Naive thymus-derived CD4-positive, alpha-beta T cell (primary cell): ENCODE data around the gene WDHD1. TPM values are rescaled to one million over a fixed set of nuclear protein-coding genes. Genes with fewer than 3 reads are reported as not detected.
A peak's percentile ranks its signal among the peaks of the same experiment; 100 is the strongest.

Experiments used
- ATAC-seq: fragments of 150-1000 bp; cut with Tn5 transposase; 2 replicates; pipeline ENCODE4 v1.10.0; 2021; ENCODE audit warnings: mild to moderate bottlenecking, moderate library complexity
- CTCF ChIA-PET: fragments of 350-600 bp; sonication (Branson Sonifier 250); formaldehyde crosslinking; loops from one replicate; lab custom pipeline; 2021; ENCODE audit warnings: antibody characterized with exemption; lab: Charles Lee
- POLR2A ChIA-PET: fragments of 350-600 bp; sonication (Branson Sonifier 250); formaldehyde crosslinking; loops from one replicate; lab custom pipeline; 2021; ENCODE audit warnings: antibody characterized with exemption, inconsistent platforms; lab: Charles Lee
- DNase-seq, 9 donors: peaks; one replicate each; pipeline versions ENCODE4 v3.0.0 to v3.0.0-alpha.2; 2020 to 2022; ENCODE audit warnings: mixed read lengths in 1 of 9
- H3K27ac ChIP-seq: one replicate; pipeline ENCODE4 v1.7.0; 2013; ENCODE audit warnings: mild to moderate bottlenecking, low read depth, low read length, moderate library complexity
- H3K27me3 ChIP-seq, 2 donors: one replicate each; pipeline ENCODE4 v1.7.0; 2013; ENCODE audit warnings: low read length in 2 of 2, mild to moderate bottlenecking in 2 of 2, moderate library complexity in 2 of 2; ENCODE audit not compliant: control insufficient read depth in 2 of 2, insufficient read depth in 2 of 2
- H3K36me3 ChIP-seq, 3 experiments: 1 replicate in 2 of 3; 2 replicates in 1 of 3; pipeline ENCODE4 v1.7.0; 2013; ENCODE audit warnings: low read length in 3 of 3, mild to moderate bottlenecking in 3 of 3, moderate library complexity in 1 of 3; ENCODE audit not compliant: insufficient read depth in 3 of 3, control insufficient read depth in 2 of 3
- H3K4me1 ChIP-seq, 2 donors: one replicate each; pipeline ENCODE4 v1.7.0; 2013; ENCODE audit warnings: low read length in 2 of 2, mild to moderate bottlenecking in 2 of 2, moderate library complexity in 1 of 2; ENCODE audit not compliant: control insufficient read depth in 2 of 2, insufficient read depth in 2 of 2
- H3K4me3 ChIP-seq: 2 replicates; pipeline ENCODE4 v1.7.0; 2013; ENCODE audit warnings: mild to moderate bottlenecking, low read length
- H3K9me3 ChIP-seq, 3 experiments: 1 replicate in 2 of 3; 2 replicates in 1 of 3; pipeline ENCODE4 v1.7.0; 2013; ENCODE audit warnings: low read length in 3 of 3; ENCODE audit not compliant: control insufficient read depth in 2 of 3
- H3K27ac Mint-ChIP-seq, 9 donors: one replicate each; pipeline ENCODE4 v1.8.0; 2020 to 2022; ENCODE audit warnings: mixed read lengths in 9 of 9, mild to moderate bottlenecking in 8 of 9, moderate library complexity in 5 of 9, inconsistent platforms in 2 of 9
- H3K27me3 Mint-ChIP-seq, 5 donors: one replicate each; pipeline ENCODE4 v1.8.0; 2021 to 2022; ENCODE audit warnings: mixed read lengths in 5 of 5, mild to moderate bottlenecking in 1 of 5
- H3K36me3 Mint-ChIP-seq, 5 donors: one replicate each; pipeline ENCODE4 v1.8.0; 2020 to 2022; ENCODE audit warnings: mixed read lengths in 5 of 5, mild to moderate bottlenecking in 3 of 5, inconsistent platforms in 1 of 5
- H3K4me1 Mint-ChIP-seq, 7 donors: one replicate each; pipeline ENCODE4 v1.8.0; 2020 to 2022; ENCODE audit warnings: mixed read lengths in 7 of 7, mild to moderate bottlenecking in 3 of 7, inconsistent platforms in 1 of 7
- H3K4me3 Mint-ChIP-seq, 10 donors: one replicate each; pipeline ENCODE4 v1.8.0; 2020 to 2022; ENCODE audit warnings: mild to moderate bottlenecking in 10 of 10, mixed read lengths in 10 of 10, moderate library complexity in 6 of 10, inconsistent platforms in 2 of 10
- H3K9me3 Mint-ChIP-seq, 11 donors: one replicate each; pipeline ENCODE4 v1.8.0; 2020 to 2022; ENCODE audit warnings: mixed read lengths in 11 of 11, mild to moderate bottlenecking in 4 of 11, inconsistent platforms in 1 of 11, moderate library complexity in 1 of 11
- intact Hi-C, 2 donors: fragments of 100-400 bp; cut with micrococcal nuclease; formaldehyde crosslinking; loops; one replicate each; pipeline ENCODE4 v1.15.1; 2023
- polyA plus RNA-seq, 2 donors: library from polyadenylated mRNA; unstranded; fragments of 300-500 nt; fragmentation: Illumina TruSeq; gene quantifications; one replicate each; pipeline ENCODE4 v1.2.3, GENCODE V29; 2021
- total RNA-seq, 6 experiments: library from RNA in 5 of 6; stranded (reverse) in 5 of 6; gene quantifications; 1 replicate in 5 of 6; 2 replicates in 1 of 6; pipeline ENCODE4 v1.2.3 and lab custom pipeline; 2021 to 2026

Gene WDHD1
- total and polyA plus RNA-seq, 7 experiments from 2014 or later, result 1.6 to 26.6 (median 3.3) TPM

- H3K36me3 Mint-ChIP-seq, result peaks cover 6 to 51% (median 25%) of the 10 kb centered on the region in 5 donors
Measured at GRCh38 chr14:55062517-55063351, 35.8 kb upstream of the WDHD1 start.

DNA sequence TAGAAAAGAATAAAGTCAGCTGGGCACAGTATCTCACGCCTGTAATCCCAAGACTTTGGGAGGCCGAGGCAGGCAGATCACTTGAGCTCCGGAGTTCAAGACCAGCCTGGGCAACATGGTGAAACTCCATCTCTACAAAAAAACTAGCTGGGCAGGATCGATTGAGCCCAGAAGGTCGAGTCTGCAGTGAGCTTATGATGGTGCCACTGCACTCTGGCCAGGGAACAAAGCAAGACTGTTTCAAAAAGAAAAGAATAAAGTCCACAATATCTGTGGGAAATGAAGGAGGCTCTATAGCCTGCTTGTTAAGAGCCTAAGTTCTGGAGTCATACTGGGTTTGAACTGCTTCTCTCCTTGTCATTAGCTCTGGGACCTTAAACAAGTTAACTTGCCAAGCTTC, 32.4 kb upstream of the WDHD1 start:
- no peaks in the 10 kb centered on the region for H3K27me3 Mint-ChIP-seq
- peaks cover 6 to 29% (median 18%) of the 10 kb centered on the region in 5 donors for H3K36me3 Mint-ChIP-seq
- CTCF ChIA-PET, result interaction anchor here (1.6 kb wide), 1 partner anchor 8 kb away, joined by 7 read pairs; the partner anchor contains the start of gene MAPK1IP1L
- POLR2A ChIA-PET, result no interaction called here
- peaks cover 7 to 22% of the 10 kb centered on the region in 2 donors for H3K4me1 ChIP-seq
- no peak overlapping the region for H3K4me3 Mint-ChIP-seq
- no peak overlapping the region for H3K4me3 ChIP-seq
- intact Hi-C loops, result loop anchor here (10.0 kb wide), 3 partner anchors 155 to 1905 kb away; partner anchors contain the start of genes DDHD1 (in 1 of the 2) and GCH1 (in 1 of the 2)
- H3K27ac Mint-ChIP-seq, result peak overlapping the region in 6 of 9 donors; percentile 16 to 76 (median 50)
- H3K27me3 ChIP-seq, result no peaks in the 10 kb centered on the region
- H3K9me3 Mint-ChIP-seq, result peaks cover 0 to under 1% (median 0%) of the 10 kb centered on the region in 11 donors
- ATAC-seq (no peak), DNase-seq (no peak)
- H3K9me3 ChIP-seq, result no peaks in the 10 kb centered on the region
- peaks cover 0 to 19% (median 5%) of the 10 kb centered on the region in 3 experiments for H3K36me3 ChIP-seq
- H3K4me1 Mint-ChIP-seq, result peaks cover 23 to 68% (median 50%) of the 10 kb centered on the region in 7 donors
- no peak overlapping the region for H3K27ac ChIP-seq

More at GRCh38 chr14:55062517-55063351, 35.8 kb upstream of the WDHD1 start:
- H3K4me3 ChIP-seq, result no peak overlapping the region
- no peaks in the 10 kb centered on the region for H3K9me3 Mint-ChIP-seq
- H3K36me3 ChIP-seq, result peaks cover 0 to 37% (median 4%) of the 10 kb centered on the region in 3 experiments
- H3K27me3 ChIP-seq, result no peaks in the 10 kb centered on the region
- DNase-seq, result no peak
- H3K27ac ChIP-seq, result no peak overlapping the region
- intact Hi-C loops, result loop anchor here in 1 of 2 donors (1.0 kb wide), 1 partner anchor 11 kb away; the partner anchor contains the start of gene MAPK1IP1L
- peak; percentile 16 for ATAC-seq
- H3K4me3 Mint-ChIP-seq, result peak overlapping the region in 3 of 10 donors; percentile 9 to 49 (median 25)
- H3K4me1 ChIP-seq, result peaks cover 0 to 8% of the 10 kb centered on the region in 2 donors
- CTCF ChIA-PET, result interaction anchor here (0.5 kb wide), 1 partner anchor 11 kb away, joined by 3 read pairs; the partner anchor contains the start of gene MAPK1IP1L
- no peaks in the 10 kb centered on the region for H3K9me3 ChIP-seq
- peaks cover 19 to 42% (median 38%) of the 10 kb centered on the region in 7 donors for H3K4me1 Mint-ChIP-seq
- POLR2A ChIA-PET, result interaction anchor here (0.6 to 1.3 kb wide), 2 partner anchors 9 to 15 kb away, joined by 3 to 4 read pairs; no protein-coding TSS in a partner anchor
- no peaks in the 10 kb centered on the region for H3K27me3 Mint-ChIP-seq
- H3K27ac Mint-ChIP-seq, result peak overlapping the region in 5 of 9 donors; percentile 27 to 59 (median 50)

GRCh38 chr14:55057919-55058318, 31.0 kb upstream of the WDHD1 start:
- H3K27me3 Mint-ChIP-seq, result no peaks in the 10 kb centered on the region

GRCh38 chr14:55054098-55054497, 27.2 kb upstream of the WDHD1 start:
- no peak overlapping the region for H3K27ac ChIP-seq
- no peaks in the 10 kb centered on the region for H3K27me3 Mint-ChIP-seq
- DNase-seq, result no peak
- H3K4me1 ChIP-seq, result peaks cover 28 to 32% of the 10 kb centered on the region in 2 donors
- peaks cover 21 to 66% (median 45%) of the 10 kb centered on the region in 7 donors for H3K4me1 Mint-ChIP-seq
- H3K9me3 Mint-ChIP-seq, result peaks cover 0 to 4% (median 0%) of the 10 kb centered on the region in 11 donors
- peak overlapping the region in 8 of 9 donors; percentile 9 to 95 (median 56) for H3K27ac Mint-ChIP-seq
- H3K27me3 ChIP-seq, result no peaks in the 10 kb centered on the region
- intact Hi-C loops, result loop anchor here (5.0 to 10.0 kb wide), 8 partner anchors 149 to 1899 kb away; partner anchors contain the start of genes ATG14 (in 1 of the 2), CDKN3 (in 1 of the 2), CGRRF1 (in 1 of the 2) and DDHD1 (in 1 of the 2)
- ChIA-PET POLR2A (no interaction called here), CTCF (no interaction called here)
- H3K4me3 Mint-ChIP-seq, result peak overlapping the region in 9 of 10 donors; percentile 11 to 94 (median 89)
- H3K36me3 Mint-ChIP-seq, result peaks cover 0 to 19% (median 12%) of the 10 kb centered on the region in 5 donors
- H3K4me3 ChIP-seq, result no peak overlapping the region
- ATAC-seq, result no peak
- H3K36me3 ChIP-seq, result peaks cover 0 to 5% (median 4%) of the 10 kb centered on the region in 3 experiments
- no peaks in the 10 kb centered on the region for H3K9me3 ChIP-seq

More at GRCh38 chr14:55057919-55058318, 31.0 kb upstream of the WDHD1 start:
- POLR2A ChIA-PET, result interaction anchor here (1.5 kb wide), 1 partner anchor 31 kb away, joined by 4 read pairs; the partner anchor contains the start of genes SOCS4 and WDHD1
- peaks cover 0 to 4% (median 0%) of the 10 kb centered on the region in 11 donors for H3K9me3 Mint-ChIP-seq
- H3K36me3 ChIP-seq, result peaks cover 0 to 10% (median 5%) of the 10 kb centered on the region in 3 experiments
- peak overlapping the region in 1 of 9 donors; percentile 8 for H3K27ac Mint-ChIP-seq
- CTCF ChIA-PET, result no interaction called here
- no peak overlapping the region for H3K27ac ChIP-seq
- H3K4me1 ChIP-seq, result peaks cover 15 to 33% of the 10 kb centered on the region in 2 donors
- peaks cover 31 to 78% (median 59%) of the 10 kb centered on the region in 7 donors for H3K4me1 Mint-ChIP-seq
- H3K9me3 ChIP-seq, result no peaks in the 10 kb centered on the region
- intact Hi-C loops, result loop anchor here (10.0 kb wide), 3 partner anchors 153 to 1903 kb away; partner anchors contain the start of genes DDHD1 (in 1 of the 2) and GCH1 (in 1 of the 2)
- H3K36me3 Mint-ChIP-seq, result peaks cover 2 to 35% (median 21%) of the 10 kb centered on the region in 5 donors
- H3K4me3 ChIP-seq, result no peak overlapping the region
- no peak for DNase-seq
- no peak for ATAC-seq
- H3K4me3 Mint-ChIP-seq, result no peak overlapping the region
- no peaks in the 10 kb centered on the region for H3K27me3 ChIP-seq

GRCh38 chr14:55053500-55053899, 26.6 kb upstream of the WDHD1 start:
- DNase-seq (no peak), ATAC-seq (no peak)
- Mint-ChIP-seq H3K4me1 (peaks cover 21 to 66% (median 45%) of the 10 kb centered on the region in 7 donors), H3K36me3 (peaks cover 0 to 19% (median 12%) of the 10 kb centered on the region in 5 donors), H3K9me3 (peaks cover 0 to 4% (median 0%) of the 10 kb centered on the region in 11 donors), H3K4me3 (peak overlapping the region; percentile 60 to 94 (median 92)), H3K27ac (peak overlapping the region in 8 of 9 donors; percentile 56 to 97 (median 92)), H3K27me3 (no peaks in the 10 kb centered on the region)
- Histone ChIP-seq H3K9me3 (no peaks in the 10 kb centered on the region), H3K36me3 (peaks cover 0 to 5% (median 4%) of the 10 kb centered on the region in 3 experiments), H3K27ac (peak overlapping the region; percentile 100), H3K4me1 (peaks cover 28 to 32% of the 10 kb centered on the region in 2 donors), H3K27me3 (no peaks in the 10 kb centered on the region), H3K4me3 (no peak overlapping the region)
- POLR2A ChIA-PET, result no interaction called here
- CTCF ChIA-PET, result no interaction called here
- intact Hi-C loops, result loop anchor here (5.0 to 10.0 kb wide), 8 partner anchors 149 to 1899 kb away; partner anchors contain the start of genes ATG14 (in 1 of the 2), CDKN3 (in 1 of the 2), CGRRF1 (in 1 of the 2) and DDHD1 (in 1 of the 2)
